Activated T-helper 2 cell treated with anti-CD3 and anti-CD28 coated beads, Interferon-gamma antibody, Interleukin-2, Interleukin-4, amounts not matched to agents 10 μg/mL and 5 μg/mL and 100 μg/mL, durations not matched to agents 14 hours and 24 hours and 36 hours (primary cell): ENCODE measurements around the gene TYRO3. TPM values are rescaled to one million over a fixed set of nuclear protein-coding genes. Genes with fewer than 3 reads are reported as not detected.
"Not testable (repeated sequence)": the region's sequence is repeated elsewhere in the genome, so short reads cannot be mapped to it uniquely, and the experiment has no call there.

Experiments
- DNase-seq: peaks from one replicate; pipeline ENCODE4 v3.0.0; 2021; ENCODE audit warnings: low spot score
- H3K27ac Mint-ChIP-seq: one replicate; pipeline ENCODE4 v1.8.0; 2021; ENCODE audit warnings: mixed read lengths
- H3K27me3 Mint-ChIP-seq: one replicate; pipeline ENCODE4 v1.8.0; 2021; ENCODE audit warnings: low read depth, mixed read lengths
- H3K36me3 Mint-ChIP-seq: one replicate; pipeline ENCODE4 v1.8.0; 2021; ENCODE audit warnings: low read depth, mixed read lengths
- H3K4me1 Mint-ChIP-seq: one replicate; pipeline ENCODE4 v1.8.0; 2021; ENCODE audit warnings: low read depth, mixed read lengths
- H3K4me3 Mint-ChIP-seq: one replicate; pipeline ENCODE4 v1.8.0; 2021; ENCODE audit warnings: low read depth, mild to moderate bottlenecking, moderate library complexity, mixed read lengths
- H3K9me3 Mint-ChIP-seq: one replicate; pipeline ENCODE4 v1.8.0; 2021; ENCODE audit warnings: mixed read lengths
- intact Hi-C: fragments of 100-400 bp; cut with micrococcal nuclease; formaldehyde crosslinking; loops from one replicate; pipeline ENCODE4 v1.15.1; 2023
- total RNA-seq: library from RNA; stranded (reverse); gene quantifications from 2 replicates; pipeline ENCODE4 v1.2.3, GENCODE V29; 2022

The TYRO3 gene
- total RNA-seq, 1 donor from 2014 or later, result 6.8 TPM

DNA sequence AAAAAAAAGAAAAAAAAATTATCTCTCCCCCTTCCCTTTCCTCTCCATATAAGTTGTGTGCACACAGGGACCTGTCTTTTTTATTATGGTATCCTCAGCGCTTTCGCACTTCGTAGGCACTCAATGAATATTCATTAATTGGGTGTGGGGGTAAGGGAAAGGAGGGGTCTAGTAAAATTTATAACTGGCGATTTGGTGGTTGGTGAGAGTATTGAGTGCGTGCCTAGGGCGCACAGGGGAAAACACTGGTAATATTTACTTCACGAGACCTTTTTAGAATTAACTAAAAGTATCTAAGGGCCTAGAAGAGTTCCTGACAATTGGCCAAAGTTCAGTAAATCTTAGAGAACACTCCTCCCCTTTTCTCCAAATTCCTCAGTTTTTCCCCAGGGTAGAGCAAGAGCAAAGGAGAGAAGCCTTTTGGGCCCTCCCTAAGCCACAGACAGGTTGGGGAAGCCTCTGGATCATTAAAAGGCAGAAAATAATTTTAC lies 25.7 kb downstream of the TYRO3 start:
- intact Hi-C loops, result no loop called here
- peaks cover 44% of the 10 kb centered on the region for H3K27me3 Mint-ChIP-seq
- H3K4me3 Mint-ChIP-seq, result peak overlapping the region; percentile 60
- H3K9me3 Mint-ChIP-seq, result no peaks in the 10 kb centered on the region
- DNase-seq, result no peak
- no peak overlapping the region for H3K27ac Mint-ChIP-seq
- peaks cover 5% of the 10 kb centered on the region for H3K4me1 Mint-ChIP-seq
- no peaks in the 10 kb centered on the region for H3K36me3 Mint-ChIP-seq

DNA sequence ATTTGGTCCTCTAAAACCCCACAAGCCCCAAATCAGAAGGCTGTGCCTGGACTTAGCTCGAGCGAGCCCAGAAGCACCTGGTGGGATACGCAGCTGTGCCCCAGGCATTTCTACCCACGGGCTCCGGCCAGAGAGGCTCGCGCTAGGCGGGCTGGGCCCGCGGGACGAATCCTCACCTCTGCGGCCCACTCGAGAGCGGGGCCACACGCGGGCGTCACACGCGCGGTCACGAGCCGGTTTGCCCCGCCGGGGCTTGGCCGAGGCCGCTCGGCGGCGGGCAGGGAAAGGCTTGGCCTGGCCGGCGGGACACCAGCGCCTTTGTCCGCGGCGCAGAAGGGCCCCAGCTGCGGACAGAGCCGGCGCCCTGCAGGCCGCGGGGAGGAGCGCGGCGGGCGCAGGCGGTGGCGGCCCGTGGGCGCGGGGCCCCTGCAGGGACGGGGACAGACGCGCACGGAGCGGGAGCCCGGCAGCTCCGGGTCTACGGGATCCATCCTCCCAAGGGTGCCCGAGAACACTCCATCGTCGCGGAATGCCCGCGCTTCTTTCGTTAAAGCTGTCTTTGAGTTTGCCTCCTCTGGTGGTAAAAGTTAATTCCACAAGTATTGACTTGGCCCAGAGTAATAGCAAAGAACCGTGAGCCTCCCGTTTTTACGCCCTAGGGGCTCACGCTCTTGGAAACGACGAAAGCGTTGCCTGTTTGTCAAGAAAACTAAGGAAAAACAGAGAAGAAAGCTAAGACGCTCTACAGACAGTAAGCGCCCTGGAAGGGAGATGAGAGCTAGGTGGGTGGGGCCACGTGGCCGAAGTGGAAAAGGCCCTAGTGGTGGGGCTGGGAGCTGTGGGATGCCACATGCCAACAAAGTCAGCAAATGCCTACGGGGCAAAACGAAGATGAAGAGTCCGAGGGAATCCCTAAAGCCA lies 26.4 kb downstream of the TYRO3 start:
- intact Hi-C loops, result no loop called here
- Mint-ChIP-seq H3K9me3 (no peaks in the 10 kb centered on the region), H3K4me1 (peaks cover 5% of the 10 kb centered on the region), H3K27ac (no peak overlapping the region), H3K27me3 (peaks cover 50% of the 10 kb centered on the region), H3K36me3 (no peaks in the 10 kb centered on the region), H3K4me3 (peak overlapping the region; percentile 63)
- no peak for DNase-seq

DNA sequence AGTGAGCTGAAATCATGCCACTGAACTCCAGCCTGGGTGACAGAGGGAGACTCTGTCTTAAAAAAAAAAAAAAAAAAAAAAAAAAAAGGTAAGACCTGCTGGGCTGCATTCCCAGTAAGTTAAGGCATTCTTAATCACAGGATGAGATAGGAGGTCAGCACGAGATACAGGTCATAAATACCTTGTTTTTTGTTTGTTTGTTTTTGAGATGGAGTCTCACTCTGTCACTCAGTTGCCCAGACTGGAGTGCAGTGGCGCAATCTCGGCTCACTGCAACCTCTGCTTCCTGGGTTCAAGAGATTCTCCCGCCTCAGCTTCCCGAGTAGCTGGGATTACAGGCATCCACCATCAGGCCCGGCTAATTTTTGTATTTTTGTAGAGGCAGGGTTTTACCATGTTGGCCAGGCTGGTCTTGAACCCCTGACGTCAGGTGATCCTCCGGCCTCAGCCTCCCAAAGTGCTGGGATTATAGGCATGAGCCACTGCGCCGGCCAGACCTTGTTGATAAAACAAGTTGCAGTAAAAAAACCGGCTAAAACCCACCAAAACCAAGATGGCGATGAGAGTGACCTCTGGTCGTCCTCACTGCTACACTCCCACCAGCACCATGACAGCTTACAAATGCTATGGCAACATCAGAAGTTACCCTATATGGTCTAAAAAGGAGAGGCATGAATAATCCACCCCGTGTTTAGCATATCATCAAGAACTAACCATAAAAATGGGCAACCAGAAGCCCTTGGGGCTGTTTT lies 27.7 kb downstream of the TYRO3 start:
- intact Hi-C loops, DNase-seq, H3K27ac Mint-ChIP-seq, H3K4me3 Mint-ChIP-seq, H3K36me3 Mint-ChIP-seq, H3K4me1 Mint-ChIP-seq, H3K9me3 Mint-ChIP-seq: not testable (repeated sequence)
- peaks cover 60% of the 10 kb centered on the region for H3K27me3 Mint-ChIP-seq

DNA sequence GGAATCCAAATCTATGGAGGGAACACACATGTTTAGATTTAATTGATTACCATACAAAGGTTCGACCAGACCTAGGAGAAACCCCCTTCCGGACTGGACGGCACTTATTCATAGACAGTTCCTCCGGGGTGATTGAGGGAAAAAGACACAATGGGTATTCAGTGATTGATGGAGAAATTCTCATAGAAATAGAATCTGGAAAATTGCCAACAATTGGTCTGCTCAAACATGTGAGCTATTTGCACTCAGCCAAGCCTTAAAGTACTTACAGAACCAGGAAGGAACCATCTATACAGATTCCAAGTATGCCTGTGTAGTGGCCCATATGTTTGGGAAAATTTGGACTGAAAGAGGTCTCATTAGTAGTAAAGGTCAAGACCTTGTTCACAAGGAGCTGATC lies 30.0 kb downstream of the TYRO3 start:
- H3K9me3 Mint-ChIP-seq, intact Hi-C loops, H3K4me1 Mint-ChIP-seq, H3K4me3 Mint-ChIP-seq, H3K36me3 Mint-ChIP-seq, H3K27ac Mint-ChIP-seq, DNase-seq: not testable (repeated sequence)
- peaks cover 56% of the 10 kb centered on the region for H3K27me3 Mint-ChIP-seq

DNA sequence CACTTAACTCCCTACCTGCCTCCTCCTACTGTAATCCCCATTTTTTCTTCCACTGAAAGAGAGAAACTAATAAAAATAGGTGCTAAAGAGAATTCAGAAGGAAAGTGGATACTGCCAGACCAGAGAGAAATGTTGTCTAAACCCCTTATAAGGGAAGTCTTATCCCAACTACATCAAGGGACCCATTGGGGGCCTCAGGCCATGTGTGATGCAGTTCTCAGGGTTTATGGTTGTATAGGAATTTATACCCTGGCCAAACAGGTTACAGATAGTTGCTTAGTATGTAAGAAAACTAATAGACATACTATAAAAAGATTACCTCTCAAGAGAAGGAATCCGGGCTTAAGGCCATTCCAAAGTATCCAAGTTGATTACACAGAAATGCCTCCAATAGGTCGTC lies 30.6 kb downstream of the TYRO3 start:
- H3K4me3 Mint-ChIP-seq, intact Hi-C loops, H3K9me3 Mint-ChIP-seq, H3K27ac Mint-ChIP-seq, DNase-seq, H3K4me1 Mint-ChIP-seq, H3K36me3 Mint-ChIP-seq: not testable (repeated sequence)
- peaks cover 53% of the 10 kb centered on the region for H3K27me3 Mint-ChIP-seq

DNA sequence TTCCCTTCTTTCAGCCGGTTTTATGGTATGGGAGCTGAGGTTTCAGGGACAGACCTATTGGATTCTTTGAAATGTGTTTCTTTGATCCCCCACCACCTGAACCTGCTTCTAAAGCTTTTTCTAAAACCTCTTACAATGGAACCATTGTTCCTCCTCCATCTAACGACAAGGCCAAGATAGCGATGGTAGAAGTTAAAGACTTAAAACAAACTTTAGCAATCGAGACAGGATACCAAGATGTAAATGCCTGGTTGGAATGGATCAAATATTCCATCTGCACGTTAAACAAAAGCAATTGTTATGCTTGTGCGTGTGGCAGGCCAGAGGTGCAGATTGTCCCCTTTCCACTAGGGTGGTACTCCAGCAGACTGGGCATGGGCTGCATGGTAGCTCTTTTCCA lies 32.2 kb downstream of the TYRO3 start:
- H3K27ac Mint-ChIP-seq, H3K4me3 Mint-ChIP-seq, H3K4me1 Mint-ChIP-seq, DNase-seq, H3K9me3 Mint-ChIP-seq, H3K36me3 Mint-ChIP-seq, intact Hi-C loops: not testable (repeated sequence)
- H3K27me3 Mint-ChIP-seq, result peaks cover 45% of the 10 kb centered on the region

DNA sequence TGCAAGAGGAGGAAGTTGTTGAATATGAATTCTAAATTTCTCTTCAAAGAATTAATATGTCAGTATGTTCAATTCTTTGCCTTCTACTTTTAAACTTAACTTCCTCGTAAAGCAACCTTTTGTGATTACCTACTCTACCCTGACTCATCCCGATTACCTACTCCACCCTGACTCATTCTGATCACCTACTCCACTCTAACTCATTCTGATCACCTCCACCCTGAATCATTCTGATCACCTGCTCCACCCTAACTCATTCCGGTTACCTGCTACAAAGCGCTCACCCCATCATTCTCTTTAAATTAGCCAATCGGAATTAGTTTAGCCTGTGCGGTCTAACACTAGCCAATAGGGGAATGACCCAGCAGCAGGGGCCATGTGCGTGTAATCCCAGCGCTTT lies 33.7 kb downstream of the TYRO3 start:
- H3K4me1 Mint-ChIP-seq, H3K4me3 Mint-ChIP-seq: not testable (repeated sequence)

DNA sequence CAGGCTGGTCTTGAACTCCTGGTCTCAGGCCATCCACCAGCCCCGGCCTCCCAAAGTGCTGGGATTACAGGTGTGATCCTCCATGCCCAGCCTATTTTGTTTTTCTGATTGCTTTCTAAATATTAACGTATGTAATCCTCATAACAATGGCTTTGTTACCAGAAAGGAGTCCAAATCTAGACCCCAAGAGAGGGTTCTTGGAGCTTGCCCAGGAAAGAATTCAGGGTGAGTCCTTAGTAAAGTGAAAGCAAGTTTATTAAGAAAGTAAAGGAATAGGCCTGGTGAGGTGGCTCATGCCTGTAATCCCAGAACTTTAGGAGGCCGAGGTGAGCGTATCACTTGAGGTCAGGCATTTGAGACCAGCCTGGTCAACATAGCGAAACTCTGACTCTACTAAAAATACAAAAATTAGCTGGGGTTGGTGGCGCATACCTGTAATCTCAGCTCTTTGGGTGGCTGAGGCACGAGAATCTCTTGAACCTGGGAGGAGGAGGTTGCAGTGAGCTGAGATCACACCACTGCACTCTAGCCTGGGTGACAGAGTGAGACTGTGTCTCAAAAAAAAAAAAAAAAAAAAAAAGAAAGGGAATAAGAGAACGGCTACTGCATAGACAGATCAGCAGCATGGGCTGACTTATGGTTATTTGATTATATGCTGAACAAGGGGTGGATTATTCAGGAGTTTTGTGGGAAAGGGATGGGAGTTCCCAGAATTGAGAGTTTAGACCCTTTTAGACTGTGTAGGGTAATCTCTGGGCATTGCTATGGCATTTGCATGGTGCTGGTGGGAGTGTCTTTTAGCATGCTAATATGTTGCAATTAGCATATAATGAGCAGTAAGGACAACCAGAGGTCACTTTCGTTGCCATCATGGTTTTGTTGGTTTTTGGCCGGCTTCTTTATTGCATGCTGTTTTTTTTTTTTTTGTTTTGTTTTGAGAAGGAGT lies 36.1 kb downstream of the TYRO3 start:
- Mint-ChIP-seq H3K27ac (no peak overlapping the region), H3K36me3 (no peaks in the 10 kb centered on the region), H3K9me3 (no peaks in the 10 kb centered on the region), H3K4me1 (peaks cover 2% of the 10 kb centered on the region), H3K4me3 (no peak overlapping the region), H3K27me3 (peaks cover 25% of the 10 kb centered on the region)
- intact Hi-C loops, result no loop called here
- no peak for DNase-seq

More for the DNA sequence above, 33.7 kb downstream of the TYRO3 start:
- DNase-seq, H3K36me3 Mint-ChIP-seq, H3K9me3 Mint-ChIP-seq, H3K27ac Mint-ChIP-seq, intact Hi-C loops: not testable (repeated sequence)
- H3K27me3 Mint-ChIP-seq, result peaks cover 37% of the 10 kb centered on the region

DNA sequence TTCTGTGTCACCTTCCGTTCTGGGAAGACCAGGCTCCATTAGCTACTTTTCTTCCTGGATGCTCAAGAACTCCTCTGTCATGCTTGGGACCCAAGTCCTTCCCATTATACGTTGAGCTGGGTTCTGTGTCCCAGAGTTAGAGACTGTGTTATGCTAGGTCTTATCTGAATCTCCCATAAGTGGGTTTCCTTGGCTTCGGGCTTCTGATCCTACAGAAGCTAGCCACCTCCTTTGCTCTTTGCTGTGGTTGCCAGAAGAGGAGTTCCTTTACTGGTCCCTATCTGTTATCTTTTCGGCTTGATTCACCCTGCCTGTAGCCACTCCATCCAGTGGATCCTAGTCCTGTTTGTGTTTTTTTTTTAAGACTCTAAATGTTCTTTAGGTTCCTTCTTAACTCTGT lies 38.0 kb downstream of the TYRO3 start:
- no peak for DNase-seq
- no peak overlapping the region for H3K4me3 Mint-ChIP-seq
- H3K4me1 Mint-ChIP-seq, result peaks cover 2% of the 10 kb centered on the region
- peaks cover 12% of the 10 kb centered on the region for H3K27me3 Mint-ChIP-seq
- intact Hi-C loops, result no loop called here
- no peaks in the 10 kb centered on the region for H3K36me3 Mint-ChIP-seq
- H3K9me3 Mint-ChIP-seq, result no peaks in the 10 kb centered on the region
- no peak overlapping the region for H3K27ac Mint-ChIP-seq

DNA sequence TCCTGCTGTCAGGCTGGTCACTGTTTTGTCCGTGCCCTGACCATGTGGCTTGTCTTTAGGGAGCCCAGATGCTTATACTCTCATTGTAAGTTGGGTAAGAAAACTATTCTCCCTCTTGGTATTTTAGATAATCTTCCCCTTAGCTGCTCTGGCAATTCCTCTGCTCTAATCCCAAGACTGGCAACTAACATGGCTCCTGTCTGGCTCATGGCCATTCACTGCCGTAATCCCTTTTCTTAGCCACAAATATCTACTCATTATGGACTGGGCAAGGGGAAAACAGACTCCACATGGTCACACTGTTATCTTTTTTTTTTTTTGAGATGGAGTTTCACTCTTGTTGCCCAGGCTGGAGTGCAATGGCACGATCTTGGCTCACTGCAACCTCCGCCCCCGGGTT lies 38.8 kb downstream of the TYRO3 start:
- DNase-seq, result no peak
- Mint-ChIP-seq H3K9me3 (no peaks in the 10 kb centered on the region), H3K27ac (no peak overlapping the region), H3K4me1 (peaks cover 2% of the 10 kb centered on the region), H3K4me3 (no peak overlapping the region), H3K36me3 (no peaks in the 10 kb centered on the region), H3K27me3 (peaks cover 11% of the 10 kb centered on the region)
- intact Hi-C loops, result no loop called here

DNA sequence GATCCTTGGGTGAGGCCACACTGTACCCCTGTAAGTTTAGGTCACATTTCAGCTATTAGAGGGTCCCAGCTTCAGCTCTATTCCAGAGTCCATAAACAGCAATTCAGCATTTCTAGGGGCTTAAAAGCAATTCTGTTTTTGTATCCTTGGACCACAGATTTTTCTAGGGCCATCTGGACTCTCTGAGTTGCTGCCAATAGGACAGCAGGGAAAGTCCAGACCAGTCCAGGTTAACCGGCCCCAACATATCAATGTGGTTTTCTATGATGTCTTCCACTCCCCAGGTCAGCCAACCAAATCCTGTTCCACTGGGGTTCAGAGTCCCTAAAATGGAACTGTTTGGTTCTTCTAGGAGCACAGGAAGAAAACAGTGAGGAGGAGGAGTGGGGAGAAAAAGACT lies 40.0 kb downstream of the TYRO3 start:
- peaks cover 21% of the 10 kb centered on the region for H3K27me3 Mint-ChIP-seq
- no peak overlapping the region for H3K27ac Mint-ChIP-seq
- no peaks in the 10 kb centered on the region for H3K9me3 Mint-ChIP-seq
- H3K4me3 Mint-ChIP-seq, result no peak overlapping the region
- H3K36me3 Mint-ChIP-seq, result no peaks in the 10 kb centered on the region
- intact Hi-C loops, result no loop called here
- H3K4me1 Mint-ChIP-seq, result peaks cover 7% of the 10 kb centered on the region
- no peak for DNase-seq

DNA sequence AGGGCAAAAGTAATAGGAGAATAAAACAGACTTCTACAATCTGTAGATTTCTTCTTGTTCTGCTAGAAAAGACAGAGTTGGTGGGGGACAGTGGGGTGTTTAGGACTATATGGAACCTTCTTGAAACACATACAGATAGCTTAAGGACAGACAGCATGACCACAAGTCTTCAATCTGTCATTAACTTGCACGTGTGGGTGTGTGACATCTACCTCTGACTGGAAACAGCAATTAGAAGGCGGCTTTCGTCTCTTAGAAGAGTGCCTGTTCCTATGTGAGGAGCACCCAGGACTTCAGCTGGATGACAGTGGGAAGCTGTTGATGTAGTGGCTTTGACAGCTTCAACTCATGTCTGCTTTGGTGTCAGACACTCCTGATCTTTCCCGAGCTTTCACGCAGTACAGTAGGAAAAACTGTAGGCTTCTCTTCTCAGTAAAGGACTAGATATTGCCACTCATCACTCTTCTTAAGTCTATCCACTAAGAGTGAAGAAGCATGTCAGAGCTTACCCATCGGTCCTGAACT lies 44.5 kb downstream of the TYRO3 start:
- Mint-ChIP-seq H3K27ac (no peak overlapping the region), H3K4me1 (peaks cover 9% of the 10 kb centered on the region), H3K27me3 (peaks cover 35% of the 10 kb centered on the region), H3K9me3 (no peaks in the 10 kb centered on the region), H3K4me3 (no peak overlapping the region), H3K36me3 (no peaks in the 10 kb centered on the region)
- no peak for DNase-seq
- intact Hi-C loops, result no loop called here
